Activated CD8-positive, alpha-beta memory T cell treated with anti-CD3 and anti-CD28 coated beads for 48 hours (primary cell): Measurements from ENCODE around the gene SLIT2.

Source experiments
- DNase-seq, 3 experiments: peaks; one replicate each; pipeline ENCODE4 v3.0.0-alpha.2; 2020; ENCODE audit warnings: low read depth in 2 of 3, low spot score in 2 of 3

Gene SLIT2

GRCh38 chr4:20298986-20299385, 47.3 kb downstream of the SLIT2 start:
- no peak for DNase-seq

- DNase-seq: no peak
Observed at GRCh38 chr4:20299515-20299914, 47.8 kb downstream of the SLIT2 start.

- DNase-seq: no peak
Observed at GRCh38 chr4:20301161-20301560, 49.5 kb downstream of the SLIT2 start.
